PC-9 (cell line): ENCODE measurements around the gene MED13L.

Experiments
- EZH2 ChIP-seq: fragments of 200-600 bp; sonication (generic); IDR thresholded peaks from 2 replicates; pipeline ENCODE4 v1.8.0; 2017; ENCODE audit warnings: antibody characterized with exemption, low read depth
- TF ChIP-seq, protein P1 (sequence below): fragments of 200-600 bp; sonication (generic); conservative IDR thresholded peaks from 2 replicates; pipeline ENCODE4 v1.6.1; 2017; ENCODE audit warnings: mixed run types, antibody characterized with exemption, mild to moderate bottlenecking, moderate library complexity

DNA sequence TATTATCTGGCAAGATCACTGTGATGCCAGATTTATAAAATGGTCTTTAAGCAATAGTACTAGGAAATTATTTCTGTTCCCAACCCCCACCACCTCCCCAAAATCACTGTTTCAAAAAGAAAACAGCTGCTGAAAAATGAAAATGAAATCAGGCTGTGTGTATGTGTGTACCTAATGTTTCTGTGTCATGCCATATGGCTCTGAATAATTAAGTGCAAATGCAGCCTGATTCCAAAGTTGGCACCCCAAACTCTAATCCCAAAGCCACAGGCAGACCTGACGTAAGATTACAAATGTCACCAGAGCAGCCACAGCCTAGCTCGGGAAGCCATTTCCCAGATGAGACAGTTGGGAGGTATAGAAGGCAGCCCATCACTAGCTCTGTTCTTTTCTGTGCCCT is 175.5 kb downstream of the MED13L start:
- TF ChIP-seq, protein P1, sequence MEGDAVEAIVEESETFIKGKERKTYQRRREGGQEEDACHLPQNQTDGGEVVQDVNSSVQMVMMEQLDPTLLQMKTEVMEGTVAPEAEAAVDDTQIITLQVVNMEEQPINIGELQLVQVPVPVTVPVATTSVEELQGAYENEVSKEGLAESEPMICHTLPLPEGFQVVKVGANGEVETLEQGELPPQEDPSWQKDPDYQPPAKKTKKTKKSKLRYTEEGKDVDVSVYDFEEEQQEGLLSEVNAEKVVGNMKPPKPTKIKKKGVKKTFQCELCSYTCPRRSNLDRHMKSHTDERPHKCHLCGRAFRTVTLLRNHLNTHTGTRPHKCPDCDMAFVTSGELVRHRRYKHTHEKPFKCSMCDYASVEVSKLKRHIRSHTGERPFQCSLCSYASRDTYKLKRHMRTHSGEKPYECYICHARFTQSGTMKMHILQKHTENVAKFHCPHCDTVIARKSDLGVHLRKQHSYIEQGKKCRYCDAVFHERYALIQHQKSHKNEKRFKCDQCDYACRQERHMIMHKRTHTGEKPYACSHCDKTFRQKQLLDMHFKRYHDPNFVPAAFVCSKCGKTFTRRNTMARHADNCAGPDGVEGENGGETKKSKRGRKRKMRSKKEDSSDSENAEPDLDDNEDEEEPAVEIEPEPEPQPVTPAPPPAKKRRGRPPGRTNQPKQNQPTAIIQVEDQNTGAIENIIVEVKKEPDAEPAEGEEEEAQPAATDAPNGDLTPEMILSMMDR, result no peak
- no peak for TF ChIP-seq EZH2
